Neutrophil (primary cell): ENCODE results near the gene WNT9A.

Experiments used
- H3K27ac ChIP-seq: fragments of 200-600 bp; sonication (generic); 2 replicates; pipeline ENCODE4 v1.5.1; 2016; ENCODE audit warnings: mild to moderate bottlenecking, moderate library complexity
- H3K27me3 ChIP-seq: fragments of 200-600 bp; sonication (generic); 2 replicates; pipeline ENCODE4 v1.6.0; 2016; ENCODE audit warnings: mild to moderate bottlenecking
- H3K36me3 ChIP-seq: fragments of 200-600 bp; sonication (generic); 2 replicates; pipeline ENCODE4 v1.5.1; 2017
- H3K4me1 ChIP-seq, 2 experiments: fragments of 200-600 bp in 1 of 2; sonication (generic) in 1 of 2; 1 replicate in 1 of 2; 2 replicates in 1 of 2; pipeline versions ENCODE4 v1.5.1 to v1.6.1; 2013 to 2016; ENCODE audit warnings: low read depth in 1 of 2, low read length in 1 of 2, mild to moderate bottlenecking in 1 of 2, moderate library complexity in 1 of 2; ENCODE audit not compliant: control insufficient read depth in 1 of 2, insufficient read depth in 1 of 2
- H3K4me3 ChIP-seq, 2 experiments: fragments of 200-600 bp in 1 of 2; sonication (generic) in 1 of 2; 1 replicate in 1 of 2; 2 replicates in 1 of 2; pipeline ENCODE4 v1.5.1; 2013 to 2016; ENCODE audit warnings: low read depth in 1 of 2, low read length in 1 of 2, mild to moderate bottlenecking in 1 of 2, moderate library complexity in 1 of 2
- H3K9me3 ChIP-seq: fragments of 200-600 bp; sonication (generic); 2 replicates; pipeline ENCODE4 v1.5.1; 2016
- TF ChIP-seq, protein P1 (sequence below): fragments of 200-600 bp; sonication (generic); IDR thresholded peaks from 2 replicates; pipeline ENCODE4 v1.5.1; 2016; ENCODE audit warnings: antibody characterized with exemption

Gene WNT9A

DNA sequence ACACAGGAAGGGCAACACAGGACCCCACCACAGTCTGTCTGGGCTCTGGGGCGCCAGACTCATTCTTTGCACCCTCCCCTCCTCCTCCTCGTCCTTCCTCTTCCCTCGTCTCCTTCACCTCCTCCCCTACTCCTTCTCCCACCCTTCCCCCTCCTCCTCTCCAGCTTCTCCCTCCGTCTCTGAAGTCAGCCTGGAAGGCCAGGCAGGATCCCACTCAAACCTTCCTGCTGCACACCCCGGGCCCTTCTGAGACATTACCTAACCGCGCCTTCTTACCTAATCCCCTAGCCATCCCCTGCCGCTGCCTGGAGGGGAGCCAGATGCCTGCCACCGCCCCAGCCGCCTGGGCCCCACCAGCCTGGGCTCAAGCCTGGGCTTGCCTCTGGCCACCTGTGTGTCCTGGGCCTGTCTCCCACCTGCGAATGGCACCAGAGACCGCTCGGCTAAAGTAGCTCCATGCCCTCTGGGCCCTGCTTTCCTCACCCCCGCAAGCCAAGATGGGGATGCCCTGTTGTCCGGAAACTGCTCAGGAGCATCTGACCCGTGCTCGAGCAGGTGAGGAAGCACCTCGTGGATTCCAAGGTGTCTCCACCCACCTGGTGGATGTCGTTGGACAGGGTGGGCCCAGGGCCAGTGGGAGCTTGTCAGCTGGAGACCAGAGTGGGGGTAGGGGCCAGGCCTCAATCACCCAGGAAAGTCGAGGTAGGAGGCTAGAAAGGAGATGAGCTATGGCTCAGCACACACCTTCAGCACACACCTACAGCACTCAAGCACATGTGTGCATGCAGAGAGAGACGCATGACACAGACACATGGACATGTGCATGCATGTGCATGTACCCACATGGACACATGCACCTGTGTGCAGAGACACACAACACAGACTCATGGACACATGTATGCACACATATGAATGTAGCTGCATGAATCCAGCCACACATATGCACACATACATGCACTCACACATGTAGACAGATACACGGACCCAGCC, 31.9 kb downstream of the WNT9A start:
- peaks cover 21% of the 10 kb centered on the region for H3K27me3 ChIP-seq
- no peaks in the 10 kb centered on the region for H3K36me3 ChIP-seq
- TF ChIP-seq, protein P1, sequence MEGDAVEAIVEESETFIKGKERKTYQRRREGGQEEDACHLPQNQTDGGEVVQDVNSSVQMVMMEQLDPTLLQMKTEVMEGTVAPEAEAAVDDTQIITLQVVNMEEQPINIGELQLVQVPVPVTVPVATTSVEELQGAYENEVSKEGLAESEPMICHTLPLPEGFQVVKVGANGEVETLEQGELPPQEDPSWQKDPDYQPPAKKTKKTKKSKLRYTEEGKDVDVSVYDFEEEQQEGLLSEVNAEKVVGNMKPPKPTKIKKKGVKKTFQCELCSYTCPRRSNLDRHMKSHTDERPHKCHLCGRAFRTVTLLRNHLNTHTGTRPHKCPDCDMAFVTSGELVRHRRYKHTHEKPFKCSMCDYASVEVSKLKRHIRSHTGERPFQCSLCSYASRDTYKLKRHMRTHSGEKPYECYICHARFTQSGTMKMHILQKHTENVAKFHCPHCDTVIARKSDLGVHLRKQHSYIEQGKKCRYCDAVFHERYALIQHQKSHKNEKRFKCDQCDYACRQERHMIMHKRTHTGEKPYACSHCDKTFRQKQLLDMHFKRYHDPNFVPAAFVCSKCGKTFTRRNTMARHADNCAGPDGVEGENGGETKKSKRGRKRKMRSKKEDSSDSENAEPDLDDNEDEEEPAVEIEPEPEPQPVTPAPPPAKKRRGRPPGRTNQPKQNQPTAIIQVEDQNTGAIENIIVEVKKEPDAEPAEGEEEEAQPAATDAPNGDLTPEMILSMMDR: no peak
- no peak overlapping the region for H3K27ac ChIP-seq
- H3K4me3 ChIP-seq: no peak overlapping the region
- H3K9me3 ChIP-seq: no peaks in the 10 kb centered on the region
- H3K4me1 ChIP-seq: no peaks in the 10 kb centered on the region

- Histone ChIP-seq H3K27ac (no peak overlapping the region), H3K9me3 (no peaks in the 10 kb centered on the region), H3K4me3 (no peak overlapping the region), H3K36me3 (no peaks in the 10 kb centered on the region), H3K4me1 (no peaks in the 10 kb centered on the region), H3K27me3 (peaks cover 21% of the 10 kb centered on the region)
- TF ChIP-seq, protein P1: no peak
Observed at GRCh38 chr1:227914801-227915563, 32.8 kb downstream of the WNT9A start.

GRCh38 chr1:227913764-227914721, 33.7 kb downstream of the WNT9A start:
- H3K4me1 ChIP-seq: no peaks in the 10 kb centered on the region
- no peaks in the 10 kb centered on the region for H3K36me3 ChIP-seq
- TF ChIP-seq, protein P1: no peak
- H3K4me3 ChIP-seq: no peak overlapping the region
- H3K27ac ChIP-seq: no peak overlapping the region
- peaks cover 21% of the 10 kb centered on the region for H3K27me3 ChIP-seq
- no peaks in the 10 kb centered on the region for H3K9me3 ChIP-seq

DNA sequence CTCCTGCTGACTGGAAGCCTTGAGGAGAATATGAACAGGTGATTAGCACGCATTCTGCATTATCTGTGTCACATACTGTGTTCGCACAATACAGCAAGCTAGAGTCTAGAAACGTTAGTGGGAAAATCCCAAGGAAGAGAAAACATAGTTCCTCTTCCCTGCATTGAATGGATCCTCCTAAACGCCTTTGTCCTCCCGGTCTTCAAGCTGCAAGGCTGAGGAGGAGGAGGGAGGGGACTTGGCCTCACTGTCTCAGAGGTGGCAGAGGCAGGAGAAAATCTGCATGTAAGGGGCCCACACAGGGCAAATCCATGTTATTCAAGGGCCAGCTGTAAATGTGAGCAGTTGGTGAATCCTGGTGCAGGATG, 34.4 kb downstream of the WNT9A start:
- H3K27ac ChIP-seq: no peak overlapping the region
- no peaks in the 10 kb centered on the region for H3K9me3 ChIP-seq
- H3K4me3 ChIP-seq: no peak overlapping the region
- H3K27me3 ChIP-seq: peaks cover 21% of the 10 kb centered on the region
- H3K36me3 ChIP-seq: no peaks in the 10 kb centered on the region
- no peaks in the 10 kb centered on the region for H3K4me1 ChIP-seq
- TF ChIP-seq, protein P1: no peak

GRCh38 chr1:227912866-227913265, 34.9 kb downstream of the WNT9A start:
- Histone ChIP-seq H3K4me1 (no peaks in the 10 kb centered on the region), H3K27ac (no peak overlapping the region), H3K36me3 (no peaks in the 10 kb centered on the region), H3K27me3 (peaks cover 21% of the 10 kb centered on the region), H3K9me3 (no peaks in the 10 kb centered on the region), H3K4me3 (no peak overlapping the region)
- TF ChIP-seq, protein P1: no peak
